DND-41 (cell line): ENCODE data around the gene HRC.

Source experiments
- CTCF ChIP-seq: IDR thresholded peaks from 2 replicates; pipeline ENCODE4 v1.5.1; 2012; ENCODE audit warnings: borderline replicate concordance, low read length, moderate library complexity, mild to moderate bottlenecking; ENCODE audit not compliant: poor library complexity, severe bottlenecking; ENCODE audit errors: extremely low read depth
- EZH2 ChIP-seq: IDR thresholded peaks from 3 replicates; pipeline ENCODE4 v1.6.1; 2012; ENCODE audit warnings: borderline replicate concordance, low read depth, mild to moderate bottlenecking, moderate library complexity, low read length, inconsistent platforms; ENCODE audit not compliant: severe bottlenecking

GRCh38 chr19:49194408-49194807, 39.2 kb upstream of the HRC start:
- TF ChIP-seq CTCF (no peak), EZH2 (no peak)
